B cell (primary cell): ENCODE data around the gene ANKRD33. TPM values are rescaled to one million over a fixed set of nuclear protein-coding genes. Genes with fewer than 3 reads are reported as not detected.

Source experiments
- ATAC-seq: fragments of 200-7000 bp; cut with Tn5 transposase; one replicate; pipeline ENCODE4 v1.10.0; 2021; ENCODE audit warnings: low read depth, mild to moderate bottlenecking, moderate number of reproducible peaks, moderate library complexity
- CTCF ChIA-PET: fragments of 350-600 bp; sonication (Branson Sonifier 250); formaldehyde crosslinking; loops from one replicate; lab custom pipeline; 2021; ENCODE audit warnings: antibody characterized with exemption, inconsistent platforms; lab: Charles Lee
- POLR2A ChIA-PET: fragments of 350-600 bp; sonication (Branson Sonifier 250); formaldehyde crosslinking; loops from one replicate; lab custom pipeline; 2021; ENCODE audit warnings: antibody characterized with exemption; lab: Charles Lee
- DNase-seq: peaks from one replicate; pipeline ENCODE4 v3.0.0; 2013
- H2AFZ ChIP-seq: 2 replicates; pipeline ENCODE4 v1.6.1; 2012; ENCODE audit warnings: mild to moderate bottlenecking, low read depth, low read length; ENCODE audit not compliant: insufficient read depth, poor library complexity, severe bottlenecking
- H3K27ac ChIP-seq, 2 donors: 1 replicate in 1 of 2; 2 replicates in 1 of 2; pipeline ENCODE4 v1.5.1; 2012 to 2013; ENCODE audit warnings: low read length in 2 of 2, mild to moderate bottlenecking in 2 of 2, moderate library complexity in 1 of 2
- H3K27me3 ChIP-seq, 4 experiments: fragments of 200-600 bp in 1 of 4; sonication (generic) in 1 of 4; replicated peaks in 1 of 4; 1 replicate in 2 of 4; 2 replicates in 2 of 4; pipeline versions ENCODE4 v1.6.1 to v1.7.0; 2013 to 2016; ENCODE audit warnings: low read length in 3 of 4, mild to moderate bottlenecking in 2 of 4, mixed read lengths in 1 of 4, moderate library complexity in 1 of 4; ENCODE audit not compliant: insufficient read depth in 4 of 4, control insufficient read depth in 3 of 4; ENCODE audit errors: control extremely low read depth in 1 of 4
- H3K36me3 ChIP-seq, 2 experiments: replicated peaks in 1 of 2; 1 replicate in 1 of 2; 2 replicates in 1 of 2; pipeline versions ENCODE4 v1.6.1 to v1.7.1; 2013; ENCODE audit warnings: low read length in 1 of 2; ENCODE audit not compliant: insufficient read depth in 2 of 2, control insufficient read depth in 1 of 2; ENCODE audit errors: control extremely low read depth in 1 of 2, extremely low read depth in 1 of 2
- H3K4me1 ChIP-seq, 2 donors: fragments of 200-600 bp in 1 of 2; sonication (generic) in 1 of 2; 1 replicate in 1 of 2; 2 replicates in 1 of 2; pipeline versions ENCODE4 v1.5.1 to v1.6.1; 2013 to 2017; ENCODE audit warnings: low read length in 2 of 2; ENCODE audit not compliant: control insufficient read depth in 2 of 2, insufficient read depth in 2 of 2
- H3K4me2 ChIP-seq: replicated peaks from 2 replicates; pipeline ENCODE3; 2012; ENCODE audit warnings: mild to moderate bottlenecking, low read depth, low read length; ENCODE audit not compliant: poor library complexity, severe bottlenecking
- H3K4me3 ChIP-seq, 5 experiments: fragments of 200-600 bp in 1 of 5; sonication (generic) in 1 of 5; 1 replicate in 3 of 5; 2 replicates in 2 of 5; pipeline versions ENCODE4 v1.5.1 to v1.7.0; 2011 to 2016; ENCODE audit warnings: low read length in 4 of 5, mild to moderate bottlenecking in 4 of 5, low read depth in 2 of 5, control low read depth in 1 of 5, moderate library complexity in 1 of 5; ENCODE audit not compliant: insufficient read depth in 1 of 5; ENCODE audit errors: control extremely low read depth in 1 of 5, extremely low read depth in 1 of 5
- H3K79me2 ChIP-seq: fragments of 200-600 bp; sonication (generic); one replicate; pipeline ENCODE4 v1.6.0; 2016; ENCODE audit warnings: low read length; ENCODE audit not compliant: control insufficient read depth, insufficient read depth
- H3K9ac ChIP-seq: fragments of 200-600 bp; sonication (generic); 2 replicates; pipeline ENCODE4 v1.6.1; 2017; ENCODE audit warnings: mild to moderate bottlenecking, low read length, moderate library complexity
- H3K9me3 ChIP-seq, 3 donors: one replicate each; pipeline versions ENCODE4 v1.6.1 to v1.7.1; 2013; ENCODE audit warnings: low read length in 2 of 3; ENCODE audit not compliant: control insufficient read depth in 2 of 3, insufficient read depth in 1 of 3; ENCODE audit errors: control extremely low read depth in 1 of 3
- H4K20me1 ChIP-seq: 2 replicates; pipeline ENCODE4 v1.6.0; 2012; ENCODE audit warnings: mild to moderate bottlenecking, low read length; ENCODE audit not compliant: insufficient read depth, control insufficient read depth, poor library complexity, severe bottlenecking
- H3K27ac Mint-ChIP-seq: one replicate; pipeline ENCODE4 v1.8.0; 2021; ENCODE audit warnings: mixed read lengths
- H3K27me3 Mint-ChIP-seq: one replicate; pipeline ENCODE4 v1.8.0; 2021; ENCODE audit warnings: mixed read lengths
- H3K4me1 Mint-ChIP-seq: one replicate; pipeline ENCODE4 v1.8.0; 2021; ENCODE audit warnings: mixed read lengths
- H3K4me3 Mint-ChIP-seq: one replicate; pipeline ENCODE4 v1.8.0; 2021; ENCODE audit warnings: mixed read lengths
- H3K9me3 Mint-ChIP-seq: one replicate; pipeline ENCODE4 v1.8.0; 2022; ENCODE audit warnings: mixed read lengths; ENCODE audit not compliant: insufficient read depth
- EZH2 ChIP-seq: IDR thresholded peaks from 2 replicates; pipeline ENCODE4 v1.6.1; 2012; ENCODE audit warnings: borderline replicate concordance, low read depth, mild to moderate bottlenecking, moderate library complexity, low read length; ENCODE audit not compliant: insufficient read depth, poor library complexity, severe bottlenecking
- WGBS: methylation state at CpG from one replicate; pipeline ENCODE4 v1.1.5; 2013; ENCODE audit warnings: missing lambda C conversion rate; ENCODE audit not compliant: insufficient coverage; 5-methylcytosine and 5-hydroxymethylcytosine counted together
- intact Hi-C: fragments of 100-400 bp; cut with micrococcal nuclease; formaldehyde crosslinking; loops from one replicate; pipeline ENCODE4 v1.10.0; 2022
- polyA plus RNA-seq: library from polyadenylated mRNA; depleted of rRNA; stranded (reverse); fragments of >200 nt; gene quantifications from 2 replicates; pipeline ENCODE4 v1.2.3, GENCODE V29; 2012
- total RNA-seq, 2 donors: library from RNA; stranded (reverse); fragments of 120-200 nt in 1 of 2; gene quantifications; 1 replicate in 1 of 2; 2 replicates in 1 of 2; pipeline versions ENCODE4 v1.2.3 to v1.2.4, GENCODE V29; 2013 to 2022
- TF ChIP-seq, protein P1 (sequence below): fragments of 200-600 bp; IDR thresholded peaks from one replicate; pipeline ENCODE4 v1.8.0; 2022; ENCODE audit warnings: antibody characterized with exemption, mild to moderate bottlenecking

Gene ANKRD33
- total and polyA plus RNA-seq, 2 donors (not counting 1 experiment from before 2014, with no cell fraction given): not detected

DNA sequence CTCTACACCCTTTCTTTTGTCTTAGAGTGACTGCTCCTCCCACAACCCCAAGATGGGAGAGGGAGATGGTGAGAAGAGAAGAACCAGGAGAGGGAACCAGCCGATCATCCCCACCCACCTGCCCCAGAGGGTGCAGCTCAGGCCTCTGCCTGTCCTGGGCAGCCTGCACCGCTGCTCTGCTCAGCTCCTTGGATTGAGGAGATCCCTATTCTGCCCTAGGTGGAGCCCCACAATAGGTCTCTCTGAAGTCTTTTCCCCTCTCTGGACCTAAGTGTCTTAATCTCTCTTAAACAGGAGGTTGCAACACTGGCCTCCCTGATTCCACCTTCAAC is 2.2 kb downstream of the ANKRD33 start:
- intact Hi-C loops: no loop called here
- POLR2A ChIA-PET: no interaction called here
- H4K20me1 ChIP-seq: no peaks in the 10 kb centered on the region
- no peaks in the 10 kb centered on the region for H3K79me2 ChIP-seq
- Mint-ChIP-seq H3K4me1 (peaks cover 9% of the 10 kb centered on the region), H3K27ac (no peak overlapping the region), H3K4me3 (no peak overlapping the region), H3K9me3 (peaks cover 2% of the 10 kb centered on the region), H3K27me3 (peaks cover 3% of the 10 kb centered on the region)
- no peak for DNase-seq
- no peak overlapping the region for H3K9ac ChIP-seq
- H2AFZ ChIP-seq: no peak overlapping the region
- CTCF ChIA-PET: interaction anchor here (1.1 to 1.5 kb wide), 3 partner anchors 34 to 135 kb away, joined by 5 to 6 read pairs (median 5); no protein-coding TSS in a partner anchor
- H3K9me3 ChIP-seq: peaks cover 0 to 9% (median 0%) of the 10 kb centered on the region in 3 donors
- H3K27me3 ChIP-seq: peaks cover 0 to 8% (median 0%) of the 10 kb centered on the region in 4 experiments
- no peak overlapping the region for H3K27ac ChIP-seq
- no peaks in the 10 kb centered on the region for H3K36me3 ChIP-seq
- TF ChIP-seq EZH2: no peak
- TF ChIP-seq, protein P1, sequence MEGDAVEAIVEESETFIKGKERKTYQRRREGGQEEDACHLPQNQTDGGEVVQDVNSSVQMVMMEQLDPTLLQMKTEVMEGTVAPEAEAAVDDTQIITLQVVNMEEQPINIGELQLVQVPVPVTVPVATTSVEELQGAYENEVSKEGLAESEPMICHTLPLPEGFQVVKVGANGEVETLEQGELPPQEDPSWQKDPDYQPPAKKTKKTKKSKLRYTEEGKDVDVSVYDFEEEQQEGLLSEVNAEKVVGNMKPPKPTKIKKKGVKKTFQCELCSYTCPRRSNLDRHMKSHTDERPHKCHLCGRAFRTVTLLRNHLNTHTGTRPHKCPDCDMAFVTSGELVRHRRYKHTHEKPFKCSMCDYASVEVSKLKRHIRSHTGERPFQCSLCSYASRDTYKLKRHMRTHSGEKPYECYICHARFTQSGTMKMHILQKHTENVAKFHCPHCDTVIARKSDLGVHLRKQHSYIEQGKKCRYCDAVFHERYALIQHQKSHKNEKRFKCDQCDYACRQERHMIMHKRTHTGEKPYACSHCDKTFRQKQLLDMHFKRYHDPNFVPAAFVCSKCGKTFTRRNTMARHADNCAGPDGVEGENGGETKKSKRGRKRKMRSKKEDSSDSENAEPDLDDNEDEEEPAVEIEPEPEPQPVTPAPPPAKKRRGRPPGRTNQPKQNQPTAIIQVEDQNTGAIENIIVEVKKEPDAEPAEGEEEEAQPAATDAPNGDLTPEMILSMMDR: no peak
- H3K4me3 ChIP-seq: no peak overlapping the region
- no peak overlapping the region for H3K4me2 ChIP-seq
- H3K4me1 ChIP-seq: peaks cover 5 to 19% of the 10 kb centered on the region in 2 donors
- WGBS: 100% methylated on average over 1 of the region's 2 CpGs
- ATAC-seq: no peak

DNA sequence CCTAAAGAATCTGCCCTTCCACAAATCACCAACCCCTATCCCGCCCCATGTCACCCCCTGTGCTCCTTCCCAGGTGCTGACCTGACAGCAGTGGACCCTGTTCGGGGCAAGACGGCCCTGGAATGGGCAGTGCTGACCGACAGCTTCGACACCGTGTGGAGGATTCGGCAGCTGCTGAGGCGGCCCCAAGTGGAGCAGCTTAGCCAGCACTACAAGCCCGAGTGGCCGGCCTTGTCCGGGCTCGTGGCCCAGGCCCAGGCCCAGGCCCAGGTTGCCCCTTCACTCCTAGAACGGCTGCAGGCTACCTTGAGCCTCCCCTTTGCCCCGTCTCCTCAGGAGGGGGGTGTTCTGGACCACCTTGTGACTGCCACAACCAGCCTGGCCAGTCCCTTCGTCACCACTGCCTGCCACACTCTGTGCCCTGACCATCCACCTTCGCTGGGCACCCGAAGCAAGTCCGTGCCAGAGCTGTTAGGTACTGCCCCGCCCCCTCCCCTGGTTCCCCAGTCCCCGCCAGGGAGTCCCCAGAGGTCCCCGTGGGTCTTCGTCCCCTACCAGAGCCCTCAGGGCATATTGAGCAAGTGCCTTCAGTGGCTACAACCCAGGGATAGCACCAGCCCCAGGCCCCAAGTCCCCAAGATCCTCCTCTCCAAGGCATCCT is 2.7 kb downstream of the ANKRD33 start:
- no peak overlapping the region for H3K4me3 ChIP-seq
- intact Hi-C loops: no loop called here
- ChIA-PET POLR2A (no interaction called here), CTCF (interaction anchor here (1.1 kb wide), 1 partner anchor 135 kb away, joined by 5 read pairs; no protein-coding TSS in a partner anchor)
- Mint-ChIP-seq H3K4me1 (peaks cover 7% of the 10 kb centered on the region), H3K4me3 (no peak overlapping the region), H3K9me3 (no peaks in the 10 kb centered on the region), H3K27ac (no peak overlapping the region), H3K27me3 (peaks cover 3% of the 10 kb centered on the region)
- H4K20me1 ChIP-seq: no peaks in the 10 kb centered on the region
- H3K79me2 ChIP-seq: no peaks in the 10 kb centered on the region
- peaks cover 0 to 9% (median 0%) of the 10 kb centered on the region in 3 donors for H3K9me3 ChIP-seq
- H3K4me2 ChIP-seq: no peak overlapping the region
- ATAC-seq (no peak), DNase-seq (no peak)
- peaks cover 0 to 14% (median 0%) of the 10 kb centered on the region in 4 experiments for H3K27me3 ChIP-seq
- H2AFZ ChIP-seq: no peak overlapping the region
- H3K9ac ChIP-seq: no peak overlapping the region
- H3K27ac ChIP-seq: no peak overlapping the region
- no peak for TF ChIP-seq EZH2
- TF ChIP-seq, protein P1: no peak
- 92% methylated on average over 22 of the region's 22 CpGs for WGBS
- no peaks in the 10 kb centered on the region for H3K36me3 ChIP-seq
- peaks cover 5 to 16% of the 10 kb centered on the region in 2 donors for H3K4me1 ChIP-seq
